Lower lobe of right lung (tissue), 2 donors: ENCODE results near the gene FBXO30. TPM values are rescaled to one million over a fixed set of nuclear protein-coding genes. Genes with fewer than 3 reads are reported as not detected.
A peak's percentile ranks its signal among the peaks of the same experiment; 100 is the strongest.

ENCODE experiments used
- ATAC-seq, 2 donors: fragments of 200-7000 bp; cut with Tn5 transposase; one replicate each; pipeline ENCODE4 v1.9.1; 2020 to 2022; ENCODE audit warnings: mild to moderate bottlenecking in 2 of 2, moderate library complexity in 2 of 2
- DNase-seq: peaks from one replicate; pipeline ENCODE4 v3.0.0-alpha.2; 2020
- H3K27ac ChIP-seq: fragments of 200-600 bp; one replicate; pipeline ENCODE4 v1.8.0; 2022
- H3K27me3 ChIP-seq: fragments of 200-600 bp; one replicate; pipeline ENCODE4 v1.8.0; 2022; ENCODE audit warnings: low read depth
- H3K36me3 ChIP-seq: fragments of 200-600 bp; one replicate; pipeline ENCODE4 v1.8.0; 2022; ENCODE audit warnings: mild to moderate bottlenecking
- H3K4me1 ChIP-seq: fragments of 200-600 bp; one replicate; pipeline ENCODE4 v1.8.0; 2022
- H3K4me3 ChIP-seq: fragments of 200-600 bp; one replicate; pipeline ENCODE4 v1.8.0; 2022; ENCODE audit warnings: mild to moderate bottlenecking
- H3K9me3 ChIP-seq: fragments of 200-600 bp; one replicate; pipeline ENCODE4 v1.8.0; 2022
- CTCF ChIP-seq: fragments of 200-600 bp; IDR thresholded peaks from one replicate; pipeline ENCODE4 v1.8.0; 2022; ENCODE audit warnings: antibody characterized with exemption, mild to moderate bottlenecking
- intact Hi-C: fragments of 100-400 bp; cut with DNase I; formaldehyde crosslinking; loops from one replicate; pipeline ENCODE4 v1.11.0; 2022
- total RNA-seq: library from RNA; stranded (reverse); fragmentation: NEBNext Ultra II Directional; extraction: Animal tissue kit (Norgen Biotek cat#: 25700); gene quantifications from one replicate; pipeline ENCODE4 v1.2.1, GENCODE V29; 2021
- donor health status: DM: no; HTN: yes; CAD: no; lungs with severe emphysema.

FBXO30 gene
- total RNA-seq, 1 donor from 2014 or later: 9.0 TPM

GRCh38 chr6:145818796-145819195 is 4.2 kb upstream of the FBXO30 start:
- ATAC-seq: no peak
- H3K4me1 ChIP-seq: peaks cover 14% of the 10 kb centered on the region
- H3K36me3 ChIP-seq: no peaks in the 10 kb centered on the region
- H3K27me3 ChIP-seq: no peaks in the 10 kb centered on the region
- H3K27ac ChIP-seq: no peak overlapping the region
- H3K9me3 ChIP-seq: no peaks in the 10 kb centered on the region
- intact Hi-C loops: no loop called here
- DNase-seq: no peak
- TF ChIP-seq CTCF: no peak
- no peak overlapping the region for H3K4me3 ChIP-seq

DNA sequence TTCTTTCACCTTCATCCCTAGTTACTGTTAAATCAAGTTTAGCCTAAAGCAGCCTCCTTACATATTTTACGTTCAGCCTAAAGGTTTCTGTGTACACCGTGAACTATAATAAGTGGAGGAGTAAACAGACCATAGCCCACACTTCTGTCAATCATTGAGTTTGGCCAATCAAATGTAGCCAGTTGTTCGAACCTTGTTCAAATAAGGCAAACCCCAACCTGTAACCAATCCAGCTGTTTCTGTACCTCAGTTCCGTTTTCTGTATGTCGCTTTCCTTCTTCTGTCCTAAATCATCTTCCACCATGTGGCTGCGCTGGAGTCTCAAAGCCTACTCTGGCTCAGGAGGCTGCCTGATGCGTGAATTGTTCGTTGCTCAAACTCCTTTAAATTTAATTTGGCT is 1.8 kb upstream of the FBXO30 start:
- intact Hi-C loops: no loop called here
- H3K4me3 ChIP-seq: no peak overlapping the region
- peaks cover 32% of the 10 kb centered on the region for H3K4me1 ChIP-seq
- no peak overlapping the region for H3K27ac ChIP-seq
- no peak for TF ChIP-seq CTCF
- H3K9me3 ChIP-seq: no peaks in the 10 kb centered on the region
- DNase-seq (no peak), ATAC-seq (no peak)
- no peaks in the 10 kb centered on the region for H3K27me3 ChIP-seq
- H3K36me3 ChIP-seq: no peaks in the 10 kb centered on the region

DNA sequence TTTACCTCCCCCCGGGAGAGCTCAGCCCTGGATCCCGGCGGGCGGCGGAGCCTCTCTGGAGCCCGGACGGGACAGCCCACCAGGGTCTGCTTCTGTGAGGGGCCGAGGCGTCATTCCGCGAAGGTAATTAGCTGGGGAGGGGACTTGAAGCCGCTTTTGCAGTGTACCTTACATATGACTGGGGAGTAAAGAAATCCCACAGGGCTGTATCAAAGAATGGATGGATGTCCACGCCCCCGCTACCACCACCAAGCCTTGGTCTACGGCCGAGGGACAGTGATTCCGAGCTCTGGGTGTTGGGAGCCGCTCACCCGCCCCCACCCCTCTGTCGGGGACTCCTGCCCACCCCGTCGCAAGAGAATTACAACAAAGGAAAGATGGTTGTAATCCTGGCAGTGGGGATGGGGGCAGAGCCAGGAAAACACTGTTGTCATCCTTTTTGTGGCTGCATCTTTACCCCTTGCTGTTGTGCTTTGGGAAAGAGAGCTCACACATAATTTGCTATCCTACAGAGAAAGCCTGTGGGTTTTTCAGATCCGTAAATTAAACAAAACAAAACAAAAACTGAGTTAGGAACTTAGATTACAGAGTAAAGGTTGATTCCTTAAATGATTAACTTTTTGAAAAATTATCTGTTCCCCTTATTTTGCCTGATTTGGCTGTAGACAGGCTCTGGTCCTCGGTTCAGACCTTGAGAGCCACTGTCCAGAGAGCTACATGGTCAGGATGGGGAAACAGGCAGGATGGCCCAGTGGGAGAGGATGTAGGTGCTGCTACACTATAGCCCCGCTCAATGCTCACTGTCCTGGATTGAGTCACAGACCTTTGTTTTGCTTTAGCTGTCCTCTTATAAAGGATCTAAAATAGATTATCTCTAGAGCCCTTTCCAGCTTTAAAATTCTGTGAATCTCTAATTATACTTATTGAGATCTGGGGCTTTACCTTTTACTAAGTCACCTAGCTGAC is 997 bp upstream of the FBXO30 start:
- no peaks in the 10 kb centered on the region for H3K9me3 ChIP-seq
- DNase-seq (no peak), ATAC-seq (peak; percentile 28)
- intact Hi-C loops: no loop called here
- H3K27me3 ChIP-seq: no peaks in the 10 kb centered on the region
- no peak for TF ChIP-seq CTCF
- H3K36me3 ChIP-seq: no peaks in the 10 kb centered on the region
- H3K27ac ChIP-seq: peak overlapping the region; percentile 95
- peak overlapping the region; percentile 72 for H3K4me3 ChIP-seq
- peaks cover 40% of the 10 kb centered on the region for H3K4me1 ChIP-seq

GRCh38 chr6:145814035-145814500 is 527 bp downstream of the FBXO30 start:
- Histone ChIP-seq H3K4me1 (peaks cover 52% of the 10 kb centered on the region), H3K4me3 (peak overlapping the region; percentile 72), H3K27me3 (no peaks in the 10 kb centered on the region), H3K9me3 (no peaks in the 10 kb centered on the region), H3K36me3 (no peaks in the 10 kb centered on the region), H3K27ac (peak overlapping the region; percentile 95)
- peak; percentile 67 for DNase-seq
- TF ChIP-seq CTCF: no peak
- peak in 1 of 2 donors; percentile 2 for ATAC-seq
- intact Hi-C loops: no loop called here

GRCh38 chr6:145813285-145814034 is 1.1 kb downstream of the FBXO30 start:
- ATAC-seq (no peak), DNase-seq (no peak)
- intact Hi-C loops: no loop called here
- no peaks in the 10 kb centered on the region for H3K9me3 ChIP-seq
- peak overlapping the region; percentile 95 for H3K27ac ChIP-seq
- peak overlapping the region; percentile 72 for H3K4me3 ChIP-seq
- peaks cover 52% of the 10 kb centered on the region for H3K4me1 ChIP-seq
- no peaks in the 10 kb centered on the region for H3K36me3 ChIP-seq
- no peak for TF ChIP-seq CTCF
- H3K27me3 ChIP-seq: no peaks in the 10 kb centered on the region
